Muscle of back (tissue), 13 donors: ENCODE results near the gene HDDC3. TPM values are rescaled to one million over a fixed set of nuclear protein-coding genes. Genes with fewer than 3 reads are reported as not detected.

Source experiments
- DNase-seq, 3 donors: peaks; one replicate each; pipeline versions ENCODE4 v3.0.0 to v3.0.0-alpha.2; 2013
- long read RNA-seq, 9 donors: transcript quantifications; one replicate each; lab custom pipeline, GENCODE V29; 2026
- polyA plus RNA-seq, 10 donors: library from polyadenylated mRNA; unstranded; fragments of 120-200 nt; gene quantifications; one replicate each; pipeline ENCODE4 v1.2.1, GENCODE V29; 2013; ENCODE audit not compliant: insufficient read length in 10 of 10

The HDDC3 gene
- polyA plus RNA-seq: 10 to 100 TPM in 4 of 10 donors, 1 to 10 TPM in 6; 8.2 to 13.7 (median 9.9) TPM
- long read RNA-seq, donor 1, partial matches to known transcripts: 0 of 4 reads
- long read RNA-seq, donor 1, other reads (novel, unspliced or antisense): 0 of 4 reads
- long read RNA-seq, donor 2, full-length matches to known transcripts: 8 of 8 reads
- long read RNA-seq, donor 2, partial matches to known transcripts: 0 of 8 reads
- long read RNA-seq, donor 2, other reads (novel, unspliced or antisense): 0 of 8 reads
- long read RNA-seq, donor 3: 0 reads
- long read RNA-seq, donor 4, partial matches to known transcripts: 0 of 5 reads
- long read RNA-seq, donor 4, other reads (novel, unspliced or antisense): 0 of 5 reads
- long read RNA-seq, donor 5, partial matches to known transcripts: 0 of 3 reads
- long read RNA-seq, donor 5, other reads (novel, unspliced or antisense): 0 of 3 reads
- long read RNA-seq, donor 6, full-length matches to known transcripts: 7 of 7 reads
- long read RNA-seq, donor 6, partial matches to known transcripts: 0 of 7 reads
- long read RNA-seq, donor 6, other reads (novel, unspliced or antisense): 0 of 7 reads
- long read RNA-seq, donor 7, partial matches to known transcripts: 0 of 4 reads
- long read RNA-seq, donor 7, other reads (novel, unspliced or antisense): 0 of 4 reads
- long read RNA-seq, donor 8, transcript HDDC3-202 (4 exons, 1,880 nt): major isoform, 7 of 8 reads
- long read RNA-seq, donor 8, partial matches to known transcripts: 0 of 8 reads
- long read RNA-seq, donor 8, other reads (novel, unspliced or antisense): 0 of 8 reads
- long read RNA-seq, donor 9: 0 reads

GRCh38 chr15:90931828-90932659, at the start of gene HDDC3:
Gene HDDC3, minus strand, starts transcription at chr15:90932549. Its CDS starts 9 bp downstream, at chr15:90932540.
- DNase-seq: peak; percentile 79 to 95 (median 93)

- DNase-seq: no peak
Measured at GRCh38 chr15:90982135-90982534, 49.8 kb upstream of the HDDC3 start.

GRCh38 chr15:90981681-90982080, 49.3 kb upstream of the HDDC3 start:
- no peak for DNase-seq

GRCh38 chr15:90979582-90979981, 47.2 kb upstream of the HDDC3 start:
- no peak for DNase-seq

GRCh38 chr15:90974216-90974615, 41.9 kb upstream of the HDDC3 start:
- DNase-seq: no peak

- no peak for DNase-seq
Measured at GRCh38 chr15:90972133-90972532, 39.8 kb upstream of the HDDC3 start.

GRCh38 chr15:90970274-90970673, 37.9 kb upstream of the HDDC3 start:
- no peak for DNase-seq

- DNase-seq: no peak
Measured at GRCh38 chr15:90968434-90968833, 36.1 kb upstream of the HDDC3 start.

GRCh38 chr15:90967206-90967605, 34.9 kb upstream of the HDDC3 start:
- no peak for DNase-seq

GRCh38 chr15:90966262-90966661, 33.9 kb upstream of the HDDC3 start:
- DNase-seq: no peak

GRCh38 chr15:90962021-90962420, 29.7 kb upstream of the HDDC3 start:
- no peak for DNase-seq

- peak in 1 of 3 donors; percentile 57 for DNase-seq
Measured at GRCh38 chr15:90960298-90961091, 28.1 kb upstream of the HDDC3 start.

GRCh38 chr15:90959894-90960293, 27.5 kb upstream of the HDDC3 start:
- peak; percentile 51 to 75 (median 57) for DNase-seq

GRCh38 chr15:90959028-90959595, 26.8 kb upstream of the HDDC3 start:
- DNase-seq: no peak

GRCh38 chr15:90957791-90958190, 25.4 kb upstream of the HDDC3 start:
- DNase-seq: no peak

GRCh38 chr15:90957031-90957790, 24.9 kb upstream of the HDDC3 start:
- DNase-seq: no peak

GRCh38 chr15:90956274-90957030, 24.1 kb upstream of the HDDC3 start:
- peak; percentile 70 to 92 (median 86) for DNase-seq

GRCh38 chr15:90955624-90956273, 23.4 kb upstream of the HDDC3 start:
- no peak for DNase-seq
